ENCODE results near the gene LSM14A.

- TF ChIP-seq CTCF (IDR thresholded peaks at IDR 0.05) = no peak
- no peak for TF ChIP-seq EP300 (IDR thresholded peaks at IDR 0.05)
Measured at GRCh38 chr19:34124828-34125227, 47.5 kb upstream of the LSM14A start.
